IMR-90 (cell line): ENCODE measurements around the gene MRPL12. TPM values are rescaled to one million over a fixed set of nuclear protein-coding genes. Genes with fewer than 3 reads are reported as not detected.
A peak's percentile ranks its signal among the peaks of the same experiment; 100 is the strongest.

ENCODE experiments used
- ATAC-seq: fragments of 200-7000 bp; cut with Tn5 transposase; 2 replicates; pipeline ENCODE4 v1.9.1; 2020; ENCODE audit warnings: low read depth, mild to moderate bottlenecking, moderate library complexity
- BruUV-seq: library from RNA; stranded (reverse); fragments of 400-500 nt; replicated peaks from 2 replicates; lab custom pipeline; 2021; lab: Mats Ljungman, UMichigan
- CTCF ChIA-PET: fragments of 300-600 bp; formaldehyde crosslinking; extraction: SDS; loops from one replicate; lab custom pipeline; 2021; ENCODE audit warnings: antibody characterized with exemption; lab: Yijun Ruan, JAX
- POLR2A ChIA-PET: fragments of 300-600 bp; sonication (Branson Sonifier 250); formaldehyde crosslinking; loops from one replicate; lab custom pipeline; 2022; ENCODE audit warnings: antibody characterized with exemption; ENCODE audit not compliant: unreplicated experiment; lab: Charles Lee
- DNase-seq: peaks from one replicate; pipeline ENCODE4 v3.0.0; 2013
- H2AFZ ChIP-seq: replicated peaks from 2 replicates; pipeline ENCODE3; 2013; ENCODE audit warnings: low read length, mild to moderate bottlenecking; ENCODE audit not compliant: poor library complexity
- H2AK5ac ChIP-seq: 2 replicates; pipeline ENCODE4 v1.6.1; 2013; ENCODE audit warnings: low read depth, low read length, inconsistent platforms
- H2AK9ac ChIP-seq: replicated peaks from 2 replicates; pipeline ENCODE3; 2013; ENCODE audit warnings: mild to moderate bottlenecking, low read depth, low read length, moderate library complexity; ENCODE audit not compliant: poor library complexity
- H2BK120ac ChIP-seq: 2 replicates; pipeline ENCODE4 v1.6.1; 2013; ENCODE audit warnings: low read depth, low read length, inconsistent platforms
- H2BK15ac ChIP-seq: 3 replicates; pipeline ENCODE4 v1.6.1; 2013; ENCODE audit warnings: low read depth, low read length, inconsistent platforms
- H2BK20ac ChIP-seq: 2 replicates; pipeline ENCODE4 v1.6.1; 2013; ENCODE audit warnings: low read depth, mild to moderate bottlenecking, inconsistent platforms, low read length, moderate library complexity
- H2BK5ac ChIP-seq: 2 replicates; pipeline ENCODE4 v1.6.1; 2013; ENCODE audit warnings: mild to moderate bottlenecking, low read depth, low read length, inconsistent platforms; ENCODE audit not compliant: poor library complexity, severe bottlenecking
- H3K14ac ChIP-seq: replicated peaks from 2 replicates; pipeline ENCODE4 v1.6.1; 2013; ENCODE audit warnings: low read depth, low read length, inconsistent platforms
- H3K18ac ChIP-seq: 2 replicates; pipeline ENCODE4 v1.6.1; 2013; ENCODE audit warnings: low read depth, low read length, control low read depth
- H3K23ac ChIP-seq: 2 replicates; pipeline ENCODE4 v1.6.1; 2013; ENCODE audit warnings: low read depth, low read length, inconsistent platforms
- H3K27ac ChIP-seq: 2 replicates; pipeline ENCODE4 v1.5.1; 2013; ENCODE audit warnings: mild to moderate bottlenecking, control low read depth, low read length; ENCODE audit not compliant: insufficient read depth
- H3K27me3 ChIP-seq: 2 replicates; pipeline ENCODE4 v1.6.1; 2013; ENCODE audit warnings: low read length; ENCODE audit not compliant: control insufficient read depth, insufficient read depth
- H3K36me3 ChIP-seq: 2 replicates; pipeline ENCODE4 v1.6.1; 2013; ENCODE audit warnings: low read length, mixed read lengths; ENCODE audit not compliant: control insufficient read depth, insufficient read depth
- H3K4ac ChIP-seq: 2 replicates; pipeline ENCODE4 v1.6.1; 2013; ENCODE audit warnings: low read depth, low read length, inconsistent platforms
- H3K4me1 ChIP-seq: 2 replicates; pipeline ENCODE4 v1.6.1; 2013; ENCODE audit warnings: low read length, mixed read lengths; ENCODE audit not compliant: control insufficient read depth, insufficient read depth
- H3K4me2 ChIP-seq: 2 replicates; pipeline ENCODE4 v1.6.1; 2013; ENCODE audit warnings: low read depth, mild to moderate bottlenecking, control low read depth, low read length, moderate library complexity
- H3K4me3 ChIP-seq: 2 replicates; pipeline ENCODE4 v1.5.1; 2013; ENCODE audit warnings: low read depth, mild to moderate bottlenecking, control low read depth, low read length, moderate library complexity; ENCODE audit not compliant: insufficient read depth
- H3K56ac ChIP-seq: 2 replicates; pipeline ENCODE4 v1.6.1; 2013; ENCODE audit warnings: low read length, inconsistent platforms; ENCODE audit not compliant: insufficient read depth; ENCODE audit errors: extremely low read depth
- H3K79me1 ChIP-seq, 2 experiments: 2 replicates each; pipeline ENCODE4 v1.6.1; 2013; ENCODE audit warnings: low read length in 2 of 2, inconsistent platforms in 1 of 2, low read depth in 1 of 2
- H3K9ac ChIP-seq: 2 replicates; pipeline ENCODE4 v1.6.1; 2013; ENCODE audit warnings: low read depth, low read length, control low read depth
- H3K9me1 ChIP-seq: 2 replicates; pipeline ENCODE4 v1.6.1; 2013; ENCODE audit warnings: low read length, inconsistent platforms; ENCODE audit not compliant: insufficient read depth
- H3K9me3 ChIP-seq: 2 replicates; pipeline ENCODE4 v1.6.1; 2013; ENCODE audit warnings: low read length; ENCODE audit not compliant: control insufficient read depth, insufficient read depth
- H4K20me1 ChIP-seq: 2 replicates; pipeline ENCODE4 v1.6.1; 2013; ENCODE audit warnings: low read length, inconsistent platforms; ENCODE audit not compliant: insufficient read depth
- H4K5ac ChIP-seq: 2 replicates; pipeline ENCODE4 v1.6.1; 2013; ENCODE audit warnings: mild to moderate bottlenecking, low read depth, low read length, control low read depth
- H4K8ac ChIP-seq, 2 experiments: 2 replicates each; pipeline ENCODE4 v1.6.1; 2013; ENCODE audit warnings: low read depth in 2 of 2, low read length in 2 of 2, control low read depth in 1 of 2, inconsistent platforms in 1 of 2
- H4K91ac ChIP-seq: 2 replicates; pipeline ENCODE4 v1.6.1; 2013; ENCODE audit warnings: low read depth, low read length, inconsistent platforms; ENCODE audit not compliant: insufficient read depth
- BHLHE40 ChIP-seq: fragments of 150-350 bp; IDR thresholded peaks from 2 replicates; pipeline ENCODE4 v1.6.1; 2016; ENCODE audit warnings: mild to moderate bottlenecking, low read depth, low read length
- FOS ChIP-seq: fragments of 150-350 bp; IDR thresholded peaks from 2 replicates; pipeline ENCODE4 v1.6.1; 2016; ENCODE audit warnings: low read depth, low read length
- MXI1 ChIP-seq: IDR thresholded peaks from 2 replicates; pipeline ENCODE4 v1.6.1; 2012; ENCODE audit warnings: low read depth, mild to moderate bottlenecking, low read length, moderate library complexity, borderline replicate concordance
- RFX5 ChIP-seq: IDR thresholded peaks from 2 replicates; pipeline ENCODE4 v1.8.0; 2012; ENCODE audit warnings: low read depth, mild to moderate bottlenecking, low read length, moderate library complexity
- SMC3 ChIP-seq: fragments of 150-350 bp; IDR thresholded peaks from 2 replicates; pipeline ENCODE4 v1.6.1; 2016; ENCODE audit warnings: low read depth, mild to moderate bottlenecking, antibody characterized with exemption, low read length, moderate library complexity
- USF2 ChIP-seq: fragments of 150-350 bp; IDR thresholded peaks from 2 replicates; pipeline ENCODE4 v1.6.1; 2017; ENCODE audit warnings: mild to moderate bottlenecking, antibody characterized with exemption, low read length, low read depth
- WGBS, 2 experiments: methylation state at CpG; one replicate each; pipeline versions ENCODE4 v1.1.5 to v1.1.7; 2013; ENCODE audit warnings: missing lambda C conversion rate in 2 of 2; ENCODE audit not compliant: insufficient read length in 1 of 2; ENCODE audit errors: extremely low coverage in 2 of 2; 5-methylcytosine and 5-hydroxymethylcytosine counted together
- dilution Hi-C: fragments of 300-500 bp; cut with HindIII; formaldehyde crosslinking; loops from one replicate; pipeline ENCODE4 v1.14.3; 2018; ENCODE audit warnings: low sequenced_read_pairs; ENCODE audit not compliant: unreplicated experiment
- in situ Hi-C: fragments of 300-500 bp; cut with MboI; formaldehyde crosslinking; loops from 3 replicates; pipeline ENCODE4 v1.14.3; 2019; ENCODE audit warnings: low sequenced_read_pairs, inconsistent platforms, mixed read lengths
- intact Hi-C: fragments of 100-400 bp; cut with micrococcal nuclease; formaldehyde crosslinking; loops from 2 replicates; pipeline ENCODE4 v1.10.0; 2022
- polyA plus RNA-seq, 3 experiments: library from polyadenylated mRNA; depleted of rRNA; stranded (reverse); fragments of >200 nt; gene quantifications; 2 replicates each; pipeline ENCODE4 v1.2.3, GENCODE V29; 2012; ENCODE audit warnings: low replicate concordance in 1 of 3
- total RNA-seq: library from RNA; depleted of rRNA; stranded (reverse); fragments of >200 nt; gene quantifications from 2 replicates; pipeline ENCODE4 v1.2.3, GENCODE V29; 2012

Gene MRPL12
- total and polyA plus RNA-seq, 2 of the 4 experiments (the other 2 are of a cell fraction), result 17.2 to 111 TPM

GRCh38 chr17:81684442-81684911 is 18.7 kb upstream of the MRPL12 start:
- Histone ChIP-seq H3K9ac (peak overlapping the region; percentile 90), H4K8ac (peak overlapping the region; percentile 65 to 95), H3K79me1 (peaks cover 15 to 76% of the 10 kb centered on the region in 2 experiments; a peak in 3 of 4 replicates), H3K36me3 (peaks cover 42% of the 10 kb centered on the region), H2BK15ac (no peak overlapping the region; the same call in 2 of the 3 replicates), H3K9me1 (peaks cover 6% of the 10 kb centered on the region; the same call in 1 of the 2 replicates), H3K27ac (peak overlapping the region; percentile 81), H2BK20ac (no peak overlapping the region), H3K18ac (peak overlapping the region; percentile 56; the same call in 1 of the 2 replicates), H3K4me3 (peak overlapping the region; percentile 59), H3K4me2 (peak overlapping the region; percentile 99), H4K5ac (peak overlapping the region; percentile 72), H4K91ac (peak overlapping the region; percentile 75), H3K4me1 (peaks cover 10% of the 10 kb centered on the region), H2AFZ (peak overlapping the region; percentile 87), H3K56ac (peak overlapping the region; percentile 64; the same call in 1 of the 2 replicates), H3K14ac (peak overlapping the region; percentile 79), H3K27me3 (no peaks in the 10 kb centered on the region), H2BK5ac (peak overlapping the region; percentile 75), H3K9me3 (no peaks in the 10 kb centered on the region), H3K23ac (peak overlapping the region; percentile 98), H2AK9ac (peak overlapping the region; percentile 97), H3K4ac (peak overlapping the region; percentile 82), H2AK5ac (peak overlapping the region; percentile 99), H2BK120ac (peak overlapping the region; percentile 21; the same call in 1 of the 2 replicates), H4K20me1 (peaks cover 56% of the 10 kb centered on the region)
- ATAC-seq (no peak; the same call in 1 of the 2 replicates), DNase-seq (peak; percentile 88)
- in situ Hi-C loops, result no loop called here
- intact Hi-C loops, result no loop called here
- TSS peak; percentile 72 for BruUV-seq
- dilution Hi-C loops, result no loop called here
- TF ChIP-seq SMC3 (no peak), BHLHE40 (peak; percentile 71), USF2 (peak; percentile 66), RFX5 (no peak), MXI1 (peak; percentile 83; the same call in 1 of the 2 replicates), FOS (peak; percentile 73)
- ChIA-PET CTCF (no interaction called here), POLR2A (interaction anchor here (0.6 kb wide), 1 partner anchor 50 kb away, joined by 10 read pairs; no protein-coding TSS in a partner anchor)
- WGBS, 2 experiments, result 10% methylated on average over 4 of the region's 16 CpGs; no CpG with 5 or more reads in 1 of the 2 experiments
